ENCODE data around the gene ZER1. TPM values are rescaled to one million over a fixed set of nuclear protein-coding genes. Genes with fewer than 3 reads are reported as not detected.

ZER1 gene
- total RNA-seq, 3 donors from 2014 or later (not counting 1 experiment from before 2014, with no cell fraction given): 35.0 to 37.4 (median 35.2) TPM

DNA sequence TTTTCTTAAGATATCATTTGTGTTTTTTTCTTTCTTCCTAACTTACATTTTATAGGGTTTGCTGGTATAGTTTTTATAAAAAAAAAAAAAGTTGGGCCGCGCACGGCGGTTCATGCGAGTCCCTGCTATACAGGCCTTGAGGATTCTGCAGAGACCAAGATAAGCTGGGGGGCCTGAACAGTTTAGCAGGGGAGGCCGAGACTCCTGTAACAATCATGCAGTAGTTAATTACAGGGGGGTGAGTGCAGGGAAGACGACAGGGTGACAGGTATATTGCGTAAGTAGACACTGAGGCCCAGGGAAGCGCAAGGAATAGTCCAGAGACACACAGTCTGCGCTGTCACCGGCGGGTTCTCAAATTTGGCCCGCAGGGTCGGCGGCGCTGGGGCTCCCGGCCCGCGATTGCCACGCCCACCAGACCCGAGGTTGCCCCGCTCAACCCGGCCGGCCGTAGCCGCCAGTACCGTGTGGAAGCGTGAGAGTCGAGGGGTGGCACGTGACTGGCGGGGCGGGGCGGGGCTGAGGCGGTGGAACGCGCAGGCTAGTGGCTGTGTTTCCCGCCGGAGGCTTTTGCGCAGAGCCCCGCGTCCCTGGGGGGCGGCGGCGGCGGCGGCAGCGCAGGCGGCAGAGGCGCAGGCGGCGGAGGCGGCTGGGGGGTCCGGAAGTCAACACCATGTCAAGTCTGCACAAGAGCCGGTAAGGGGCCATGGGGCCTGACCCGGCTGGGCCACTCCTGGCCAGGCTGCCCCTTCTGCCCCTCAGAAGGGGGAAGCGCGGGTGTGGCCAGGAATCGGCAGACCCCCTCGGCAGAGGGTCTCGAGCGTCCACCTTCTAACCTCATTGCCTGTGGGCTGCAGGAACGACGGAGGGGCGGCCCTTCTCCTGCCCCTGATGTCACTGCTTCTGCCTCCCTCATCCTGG is 15.2 kb upstream of the ZER1 start, which contains the start of gene TBC1D13:
Gene TBC1D13, plus strand, starts transcription at position 573 of the 921 bp plus-strand sequence. Its CDS starts 101 bp downstream, at position 674.
- Mint-ChIP-seq H3K36me3 (no peaks in the 10 kb centered on the region), H3K4me3 (peak within 1 kb of the TSS; percentile 96), H3K9me3 (no peaks in the 10 kb centered on the region), H3K27me3 (ENCODE audit: low read depth in 2 of 2) (no peaks in the 10 kb centered on the region), H3K27ac (peak within 1 kb of the TSS; percentile 86 to 91), H3K4me1 (peaks cover 17 to 32% of the 10 kb centered on the region in 2 donors)
- no peaks in the 10 kb centered on the region for H3K9me3 ChIP-seq (ENCODE audit: control insufficient read depth, insufficient read depth, low read length)
- no peaks in the 10 kb centered on the region for H3K27me3 ChIP-seq (ENCODE audit: control insufficient read depth, insufficient read depth, low read length)
- WGBS (ENCODE audit: insufficient coverage): 7% methylated on average over 64 of the region's 64 CpGs
- TF ChIP-seq CTCF (IDR thresholded peaks at IDR 0.05): no peak
- peak; percentile 90 to 92 for DNase-seq
- peaks cover 16% of the 10 kb centered on the region for H3K36me3 ChIP-seq (ENCODE audit: control insufficient read depth, insufficient read depth, low read length)
- ATAC-seq: peak; percentile 95 to 98 (median 98)
- H3K27ac ChIP-seq (ENCODE audit: low read length): peak within 1 kb of the TSS; percentile 66
- peaks cover 19% of the 10 kb centered on the region for H3K4me1 ChIP-seq (ENCODE audit: control insufficient read depth, insufficient read depth, low read length)
- intact Hi-C loops (cut with micrococcal nuclease): loop anchor here (1.0 kb wide), 1 partner anchor 16 kb away; the partner anchor contains the start of gene ZER1
- peak within 1 kb of the TSS; percentile 69 for H3K4me3 ChIP-seq (ENCODE audit: low read length)

GRCh38 chr9:128785427-128785826 is 13.7 kb upstream of the ZER1 start:
- no peaks in the 10 kb centered on the region for H3K27me3 ChIP-seq (ENCODE audit: control insufficient read depth, insufficient read depth, low read length)
- no peak overlapping the region for H3K27ac ChIP-seq (ENCODE audit: low read length)
- H3K36me3 ChIP-seq (ENCODE audit: control insufficient read depth, insufficient read depth, low read length): peaks cover 2% of the 10 kb centered on the region
- no peak overlapping the region for H3K27ac Mint-ChIP-seq
- 96% methylated on average over 4 of the region's 6 CpGs for WGBS (ENCODE audit: insufficient coverage)
- no peak for TF ChIP-seq CTCF (IDR thresholded peaks at IDR 0.05)
- H3K9me3 Mint-ChIP-seq: peaks cover 0 to 3% of the 10 kb centered on the region in 2 donors
- H3K4me3 ChIP-seq (ENCODE audit: low read length): no peak overlapping the region
- DNase-seq (no peak), ATAC-seq (no peak)
- no peaks in the 10 kb centered on the region for H3K36me3 Mint-ChIP-seq
- H3K9me3 ChIP-seq (ENCODE audit: control insufficient read depth, insufficient read depth, low read length): no peaks in the 10 kb centered on the region
- H3K27me3 Mint-ChIP-seq (ENCODE audit: low read depth in 2 of 2): peaks cover 0 to 2% of the 10 kb centered on the region in 2 donors
- H3K4me1 ChIP-seq (ENCODE audit: control insufficient read depth, insufficient read depth, low read length): peaks cover 19% of the 10 kb centered on the region
- H3K4me1 Mint-ChIP-seq: peaks cover 17 to 27% of the 10 kb centered on the region in 2 donors
- intact Hi-C loops (cut with micrococcal nuclease): no loop called here
- H3K4me3 Mint-ChIP-seq: peak overlapping the region; percentile 64

GRCh38 chr9:128782669-128783068 is 10.9 kb upstream of the ZER1 start:
- ATAC-seq (no peak), DNase-seq (no peak)
- Mint-ChIP-seq H3K36me3 (no peaks in the 10 kb centered on the region), H3K4me3 (no peak overlapping the region), H3K4me1 (peaks cover 7 to 11% of the 10 kb centered on the region in 2 donors), H3K27ac (no peak overlapping the region), H3K27me3 (ENCODE audit: low read depth in 2 of 2) (peaks cover 0 to 2% of the 10 kb centered on the region in 2 donors), H3K9me3 (peaks cover 0 to 3% of the 10 kb centered on the region in 2 donors)
- no peak for TF ChIP-seq CTCF (IDR thresholded peaks at IDR 0.05)
- 100% methylated on average over 1 of the region's 1 CpG for WGBS (ENCODE audit: insufficient coverage)
- Histone ChIP-seq H3K4me1 (ENCODE audit: control insufficient read depth, insufficient read depth, low read length) (peaks cover 10% of the 10 kb centered on the region), H3K27ac (ENCODE audit: low read length) (no peak overlapping the region), H3K4me3 (ENCODE audit: low read length) (no peak overlapping the region), H3K9me3 (ENCODE audit: control insufficient read depth, insufficient read depth, low read length) (no peaks in the 10 kb centered on the region), H3K27me3 (ENCODE audit: control insufficient read depth, insufficient read depth, low read length) (no peaks in the 10 kb centered on the region), H3K36me3 (ENCODE audit: control insufficient read depth, insufficient read depth, low read length) (no peaks in the 10 kb centered on the region)
- intact Hi-C loops (cut with micrococcal nuclease): no loop called here
